Endodermal cell (in vitro differentiated cells): ENCODE results near the gene MSX2. TPM values are rescaled to one million over a fixed set of nuclear protein-coding genes. Genes with fewer than 3 reads are reported as not detected.

Source experiments
- DNase-seq: peaks from one replicate; pipeline ENCODE4 v3.0.0-alpha.2; 2017
- H3K27ac ChIP-seq: 2 replicates; pipeline ENCODE4 v1.5.1; 2013; ENCODE audit warnings: mild to moderate bottlenecking, low read depth, low read length, moderate library complexity
- H3K27me3 ChIP-seq: 2 replicates; pipeline ENCODE4 v1.6.1; 2013; ENCODE audit warnings: mild to moderate bottlenecking, low read length, moderate library complexity; ENCODE audit not compliant: insufficient read depth, control insufficient read depth, poor library complexity, severe bottlenecking
- H3K36me3 ChIP-seq: 2 replicates; pipeline ENCODE4 v1.7.0; 2013; ENCODE audit warnings: mild to moderate bottlenecking, low read length, moderate library complexity; ENCODE audit not compliant: control insufficient read depth, insufficient read depth
- H3K4me1 ChIP-seq: one replicate; pipeline ENCODE4 v1.7.0; 2013; ENCODE audit warnings: low read length; ENCODE audit not compliant: control insufficient read depth, insufficient read depth
- H3K4me3 ChIP-seq: 2 replicates; pipeline ENCODE4 v1.5.1; 2013; ENCODE audit warnings: mild to moderate bottlenecking, low read length, moderate library complexity
- H3K9ac ChIP-seq: 2 replicates; pipeline ENCODE4 v1.6.1; 2013; ENCODE audit warnings: mild to moderate bottlenecking, low read length, moderate library complexity; ENCODE audit not compliant: poor library complexity, severe bottlenecking; ENCODE audit errors: extremely low read depth
- H3K9me3 ChIP-seq: 2 replicates; pipeline ENCODE4 v1.6.1; 2013; ENCODE audit warnings: mild to moderate bottlenecking, low read length, moderate library complexity; ENCODE audit not compliant: control insufficient read depth
- H3K27ac Mint-ChIP-seq: 2 replicates; pipeline ENCODE4 v1.8.0; 2020; ENCODE audit warnings: mixed read lengths
- H3K27me3 Mint-ChIP-seq: 2 replicates; pipeline ENCODE4 v1.8.0; 2021; ENCODE audit warnings: mild to moderate bottlenecking, mixed read lengths; ENCODE audit not compliant: insufficient read depth
- H3K36me3 Mint-ChIP-seq: 2 replicates; pipeline ENCODE4 v1.8.0; 2020; ENCODE audit warnings: low read depth, mixed read lengths
- H3K4me1 Mint-ChIP-seq: 2 replicates; pipeline ENCODE4 v1.8.0; 2020; ENCODE audit warnings: mixed read lengths
- H3K4me3 Mint-ChIP-seq: 2 replicates; pipeline ENCODE4 v1.8.0; 2020; ENCODE audit warnings: mild to moderate bottlenecking, moderate library complexity, mixed read lengths
- H3K9me3 Mint-ChIP-seq: 2 replicates; pipeline ENCODE4 v1.8.0; 2020; ENCODE audit warnings: mild to moderate bottlenecking, mixed read lengths
- CTCF ChIP-seq: fragments of 200-600 bp; sonication (generic); conservative IDR thresholded peaks from 2 replicates; pipeline ENCODE4 v1.5.0; 2021; ENCODE audit warnings: antibody characterized with exemption, mild to moderate bottlenecking
- WGBS, 2 experiments: methylation state at CpG; one replicate each; pipeline versions ENCODE4 v1.1.5 to v1.1.7; 2013; ENCODE audit warnings: missing lambda C conversion rate in 2 of 2, mixed read lengths in 1 of 2; ENCODE audit not compliant: insufficient coverage in 1 of 2, insufficient read length in 1 of 2; 5-methylcytosine and 5-hydroxymethylcytosine counted together
- total RNA-seq, 2 donors: library from RNA; stranded (reverse); fragmentation: NEBNext Ultra II Directional in 1 of 2; extraction: Animal tissue kit (Norgen Biotek cat#: 25700) in 1 of 2; gene quantifications; 2 replicates in 1 of 2; 3 replicates in 1 of 2; pipeline ENCODE4 v1.2.1, GENCODE V29; 2021

MSX2 gene
- total RNA-seq, 2 donors from 2014 or later, result 4.2 to 20.0 TPM

DNA sequence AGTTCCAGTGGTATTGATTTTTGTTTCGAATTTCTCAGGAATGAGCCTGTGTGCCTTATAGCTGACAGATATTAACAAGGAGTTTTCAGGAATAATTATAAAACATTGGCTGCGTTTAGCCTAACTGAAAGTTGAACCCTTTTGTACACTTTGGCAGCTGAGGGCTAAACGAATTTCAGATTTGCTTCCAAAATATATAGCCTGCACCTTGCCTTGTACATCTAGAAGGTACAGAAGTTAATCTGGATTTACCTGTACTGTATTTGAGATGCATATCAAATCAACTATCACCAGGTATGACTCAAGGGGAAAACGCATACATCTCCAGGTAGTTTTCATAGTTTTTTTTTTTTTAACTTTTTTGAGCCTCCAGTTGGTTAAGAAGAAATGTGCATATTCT is 1.9 kb upstream of the MSX2 start:
- peak overlapping the region; percentile 85 for H3K4me3 Mint-ChIP-seq
- TF ChIP-seq CTCF, result no peak
- no peaks in the 10 kb centered on the region for H3K36me3 Mint-ChIP-seq
- Histone ChIP-seq H3K4me3 (no peak overlapping the region), H3K9me3 (no peaks in the 10 kb centered on the region), H3K9ac (no peak overlapping the region), H3K36me3 (no peaks in the 10 kb centered on the region), H3K27me3 (peaks cover 91% of the 10 kb centered on the region), H3K27ac (no peak overlapping the region), H3K4me1 (no peaks in the 10 kb centered on the region)
- H3K27ac Mint-ChIP-seq, result no peak overlapping the region
- H3K27me3 Mint-ChIP-seq, result peaks cover 85% of the 10 kb centered on the region
- no peak for DNase-seq
- peaks cover 73% of the 10 kb centered on the region for H3K4me1 Mint-ChIP-seq
- H3K9me3 Mint-ChIP-seq, result no peaks in the 10 kb centered on the region
- 18 to 26% methylated on average over 2 to 4 of the region's 4 CpGs for WGBS, 2 experiments

DNA sequence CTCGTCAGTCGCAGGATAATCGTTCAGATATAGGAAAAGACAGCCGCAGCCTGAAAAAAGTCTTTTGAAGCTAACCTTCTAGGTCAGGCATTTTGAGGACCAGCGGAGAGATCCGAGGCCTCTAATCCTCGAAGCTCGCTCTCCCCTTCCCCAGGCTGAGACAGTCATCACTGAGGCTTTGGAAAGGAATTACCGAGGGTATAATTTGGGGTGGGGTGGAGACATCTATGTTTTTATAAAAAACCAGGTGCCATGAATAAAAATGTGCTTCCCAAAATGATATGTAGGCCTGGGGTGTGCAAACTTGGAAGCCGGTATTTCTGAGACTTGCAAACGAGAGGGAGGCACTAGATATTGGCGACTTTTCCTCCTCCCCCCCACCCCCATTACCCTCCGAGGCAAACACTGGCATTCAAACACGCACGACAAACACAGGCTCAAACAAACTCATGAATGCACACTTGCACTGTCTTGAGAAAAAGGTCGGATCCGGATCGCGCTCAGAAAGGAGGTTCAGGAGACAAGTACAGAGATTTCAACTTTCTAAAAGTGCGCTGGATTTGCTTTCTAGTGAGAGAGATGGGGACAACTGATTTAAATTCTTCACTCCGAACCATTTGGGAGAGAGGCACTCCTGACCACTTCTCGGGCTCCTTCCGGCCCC is 935 bp upstream of the MSX2 start:
- WGBS, 2 experiments, result 7 to 10% methylated on average over 9 to 23 of the region's 23 CpGs
- Histone ChIP-seq H3K4me3 (peak overlapping the region; percentile 81), H3K9ac (no peak overlapping the region), H3K36me3 (no peaks in the 10 kb centered on the region), H3K9me3 (no peaks in the 10 kb centered on the region), H3K4me1 (peaks cover 3% of the 10 kb centered on the region), H3K27ac (no peak overlapping the region), H3K27me3 (peaks cover 93% of the 10 kb centered on the region)
- peaks cover 3% of the 10 kb centered on the region for H3K36me3 Mint-ChIP-seq
- TF ChIP-seq CTCF, result no peak
- H3K9me3 Mint-ChIP-seq, result no peaks in the 10 kb centered on the region
- peak; percentile 53 for DNase-seq
- peaks cover 91% of the 10 kb centered on the region for H3K27me3 Mint-ChIP-seq
- peak overlapping the region; percentile 85 for H3K4me3 Mint-ChIP-seq
- peak overlapping the region; percentile 41 for H3K27ac Mint-ChIP-seq
- H3K4me1 Mint-ChIP-seq, result peaks cover 73% of the 10 kb centered on the region

DNA sequence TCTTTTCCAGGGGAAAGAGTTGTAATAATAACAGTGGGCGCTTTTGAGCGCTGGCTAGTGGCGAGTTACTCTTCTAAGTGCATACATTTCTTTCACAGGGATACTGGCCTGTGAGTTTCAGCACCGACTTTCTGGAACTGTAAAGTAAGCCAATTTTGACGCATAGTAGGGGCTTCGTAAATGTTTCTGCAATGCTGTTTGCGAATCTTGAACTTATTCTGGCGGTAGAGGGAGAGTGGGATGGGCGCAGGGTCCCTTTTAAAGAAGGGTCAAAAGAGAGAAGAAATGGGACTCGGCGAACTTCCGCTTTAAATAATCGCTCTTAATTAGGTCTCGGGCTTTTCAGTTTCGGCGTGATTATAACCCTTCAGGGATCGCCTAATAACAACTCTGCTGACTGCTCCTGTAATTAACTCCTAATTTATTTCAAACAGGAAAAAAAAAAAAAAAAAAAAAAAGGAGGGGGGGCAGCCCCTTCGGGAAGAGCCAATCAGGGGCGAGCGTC is 351 bp upstream of the MSX2 start:
- 0 to 1% methylated on average over 14 to 20 of the region's 20 CpGs for WGBS, 2 experiments
- Mint-ChIP-seq H3K27me3 (peaks cover 91% of the 10 kb centered on the region), H3K36me3 (peaks cover 7% of the 10 kb centered on the region), H3K4me3 (peak overlapping the region; percentile 85), H3K9me3 (no peaks in the 10 kb centered on the region), H3K4me1 (peaks cover 71% of the 10 kb centered on the region), H3K27ac (peak overlapping the region; percentile 41)
- Histone ChIP-seq H3K9me3 (no peaks in the 10 kb centered on the region), H3K36me3 (no peaks in the 10 kb centered on the region), H3K27me3 (peaks cover 93% of the 10 kb centered on the region), H3K4me3 (peak overlapping the region; percentile 81), H3K27ac (peak overlapping the region; percentile 54), H3K4me1 (peaks cover 3% of the 10 kb centered on the region), H3K9ac (no peak overlapping the region)
- TF ChIP-seq CTCF, result no peak
- DNase-seq, result peak; percentile 79
